HG03196 (cell line): Measurements from ENCODE around the gene SLC25A24.

Experiments
- ATAC-seq: cut with Tn5 transposase; IDR thresholded peaks from one replicate; pipeline ENCODE4 v1.9.1; 2021; ENCODE audit not compliant: unreplicated experiment

Gene SLC25A24

DNA sequence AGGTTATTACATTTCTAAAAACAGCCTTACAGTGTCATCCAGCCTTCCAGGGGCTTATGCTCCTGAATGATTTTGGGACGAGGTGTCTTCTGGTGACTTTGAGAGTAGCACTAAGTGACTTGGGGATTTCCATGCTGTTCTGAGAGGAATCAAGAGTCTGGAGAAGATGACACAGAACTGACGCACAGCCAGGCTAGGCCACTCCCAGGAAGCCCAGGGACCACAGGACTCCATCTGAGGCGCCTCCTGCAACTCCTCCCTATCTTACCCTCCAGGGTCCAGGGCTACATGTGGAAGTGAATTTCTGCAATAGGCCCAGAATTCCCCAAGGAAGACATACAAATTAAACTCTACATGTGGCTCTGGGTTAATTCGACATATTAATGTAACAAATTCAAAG is 92.5 kb downstream of the SLC25A24 start:
- ATAC-seq: no peak

DNA sequence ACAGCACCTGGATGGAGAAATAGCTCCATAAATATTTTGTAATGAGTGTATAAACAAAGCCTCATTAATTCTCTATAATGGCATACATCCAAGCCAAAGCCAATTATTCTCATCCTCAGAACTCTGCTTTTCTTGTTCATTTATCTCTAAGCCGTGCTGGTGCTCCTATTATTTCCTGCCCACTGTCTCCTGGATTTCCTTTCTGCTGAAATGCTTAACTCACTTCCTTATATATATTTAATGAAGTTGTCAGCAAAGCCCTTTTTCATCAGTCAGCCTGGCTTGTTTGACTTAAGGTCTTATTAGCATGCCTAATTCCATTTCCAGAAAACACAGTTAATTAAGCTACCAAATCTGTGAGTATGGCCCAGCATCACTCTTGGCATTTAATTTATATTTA is 93.4 kb downstream of the SLC25A24 start:
- ATAC-seq: no peak

DNA sequence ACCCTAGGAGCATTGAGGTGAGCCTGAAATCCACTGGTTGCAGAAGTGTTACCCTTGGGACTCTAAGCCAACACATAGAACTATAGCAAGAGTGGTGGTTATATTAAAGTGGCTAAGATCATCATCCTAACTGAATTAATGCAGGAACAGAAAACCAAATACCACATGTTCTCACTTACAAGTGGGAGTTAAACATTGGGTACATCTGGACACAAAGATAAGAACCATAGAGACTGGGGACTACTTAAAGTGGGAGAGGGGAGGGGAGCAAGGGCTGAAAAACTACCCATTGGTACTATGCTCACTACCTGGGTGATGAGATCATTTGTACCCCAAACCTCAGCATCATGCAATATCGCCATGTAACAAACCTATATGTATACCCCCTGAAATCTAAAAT is 100.0 kb downstream of the SLC25A24 start:
- ATAC-seq: no peak

DNA sequence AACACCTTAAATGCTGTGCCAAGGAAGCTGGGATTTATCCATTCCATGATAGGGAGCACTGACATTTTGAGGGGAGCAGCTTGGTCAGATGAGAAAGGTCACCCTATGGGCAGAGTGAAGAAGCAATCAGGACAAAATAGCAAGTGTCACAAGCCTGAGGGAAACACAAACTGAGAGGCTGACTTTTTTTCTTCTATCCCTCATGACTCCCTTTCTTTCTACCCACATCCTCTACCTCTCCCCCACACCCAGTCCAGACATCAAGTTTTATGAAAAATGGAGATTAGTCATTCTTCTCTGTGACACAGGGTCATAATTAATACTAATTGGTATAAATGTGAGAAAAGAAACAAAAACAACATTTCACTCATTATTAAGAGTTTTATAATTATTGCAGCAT is 103.1 kb downstream of the SLC25A24 start:
- no peak for ATAC-seq

DNA sequence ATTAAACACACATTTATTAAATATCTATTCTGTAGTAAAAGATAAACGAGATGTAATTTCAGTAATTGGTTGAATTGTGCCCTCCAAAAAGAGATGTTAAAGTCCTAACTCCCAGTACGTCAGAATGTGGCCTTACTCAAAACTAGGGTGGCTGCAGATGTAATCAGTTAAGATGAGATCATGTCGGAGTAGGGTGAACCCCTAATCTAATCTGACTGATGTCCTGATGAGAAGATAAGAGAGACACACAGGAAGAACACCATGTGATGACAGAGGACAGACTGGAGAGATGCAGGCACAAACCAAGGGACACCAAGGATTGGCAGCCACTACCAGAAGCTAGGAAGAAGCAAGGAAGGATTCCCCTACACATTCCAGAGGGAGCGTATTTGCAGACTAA is 104.1 kb downstream of the SLC25A24 start:
- ATAC-seq: no peak

DNA sequence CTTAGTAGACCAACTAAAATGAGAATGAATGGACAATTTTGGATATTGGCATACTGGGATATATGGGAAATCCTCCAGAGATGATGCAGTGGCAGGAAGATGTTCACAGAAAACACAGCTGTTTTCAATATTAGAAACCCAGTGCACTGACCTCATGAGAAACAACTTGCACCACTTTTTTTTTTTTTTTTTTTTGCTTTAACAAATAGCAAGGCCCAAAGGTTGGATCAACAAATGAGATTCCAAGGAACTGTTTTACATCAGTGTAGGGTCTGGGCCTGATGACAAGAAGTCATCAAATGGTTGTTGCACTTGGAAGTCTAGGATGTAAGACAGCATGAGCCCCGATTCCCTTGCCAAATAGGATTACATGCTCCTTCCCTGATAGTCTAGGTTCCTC is 110.7 kb downstream of the SLC25A24 start:
- no peak for ATAC-seq

DNA sequence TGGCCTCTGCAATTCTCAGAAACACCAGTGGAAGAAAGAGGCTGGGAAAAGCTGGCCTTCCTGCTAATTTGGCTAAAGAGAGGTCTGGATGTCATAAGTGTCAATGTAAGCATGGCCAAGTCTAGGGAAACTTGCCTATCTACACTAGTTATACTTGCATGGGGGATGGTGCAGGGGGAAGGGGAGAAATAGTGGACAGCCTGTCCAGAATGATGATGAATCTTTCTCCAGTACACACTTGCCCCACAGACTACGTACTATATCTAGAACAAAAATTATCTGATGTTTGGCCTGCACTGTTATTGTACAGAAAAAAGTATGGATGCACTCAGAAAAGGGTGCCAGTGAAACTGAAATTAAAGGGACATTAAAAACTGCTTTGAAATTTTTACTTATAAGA is 114.5 kb downstream of the SLC25A24 start:
- ATAC-seq: no peak

DNA sequence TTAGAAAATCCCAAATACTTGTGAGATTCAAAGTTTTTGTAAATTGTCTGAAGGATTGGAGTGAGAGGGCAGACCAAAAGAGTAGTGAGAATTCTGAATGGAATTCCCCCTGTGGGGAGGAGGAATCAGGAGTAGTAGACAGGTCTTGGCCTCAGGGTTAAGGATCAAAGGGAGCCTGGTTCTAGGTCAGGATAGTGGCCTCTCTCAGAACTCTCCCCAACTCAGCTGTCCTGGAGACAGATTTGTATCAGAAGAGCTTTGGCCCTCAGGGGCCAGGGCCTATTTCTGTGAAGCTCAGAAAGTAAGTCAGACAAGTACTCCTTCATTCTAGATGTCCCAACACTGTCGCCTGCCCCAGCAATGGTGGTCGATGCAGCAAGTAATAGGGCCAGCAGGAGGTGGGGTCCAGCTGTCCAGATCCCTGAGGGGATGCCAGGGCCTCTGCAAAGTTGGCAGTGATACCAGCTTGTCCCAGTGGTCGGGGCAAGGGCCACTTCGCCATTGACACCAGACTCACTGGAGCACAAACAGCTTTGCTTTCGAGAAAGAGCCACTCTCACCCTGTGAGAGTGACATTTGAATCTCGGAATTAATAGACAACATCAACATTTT is 115.2 kb downstream of the SLC25A24 start:
- no peak for ATAC-seq
